OCI-LY7 (cell line): ENCODE data around the gene ZBTB3. TPM values are rescaled to one million over a fixed set of nuclear protein-coding genes. Genes with fewer than 3 reads are reported as not detected.

ENCODE experiments used
- BruUV-seq: library from RNA; stranded (reverse); fragments of 400-500 nt; replicated peaks from 2 replicates; lab custom pipeline; 2021; lab: Mats Ljungman, UMichigan
- CTCF ChIA-PET: fragments of 300-600 bp; sonication (Branson Sonifier 250); formaldehyde crosslinking; loops from one replicate; lab custom pipeline; 2022; ENCODE audit warnings: antibody characterized with exemption; ENCODE audit not compliant: unreplicated experiment; lab: Charles Lee
- POLR2A ChIA-PET: fragments of 300-600 bp; sonication (Branson Sonifier 250); formaldehyde crosslinking; loops from one replicate; lab custom pipeline; 2022; ENCODE audit warnings: antibody characterized with exemption; lab: Charles Lee
- DNase-seq: peaks from one replicate; pipeline ENCODE4 v3.0.0-alpha.2; 2015; ENCODE audit warnings: low spot score
- H2AFZ ChIP-seq: fragments of 200-600 bp; sonication (generic), shearing (Covaris generic); 2 replicates; pipeline ENCODE4 v1.6.1; 2014; ENCODE audit warnings: mild to moderate bottlenecking, antibody characterized with exemption, low read length, moderate library complexity
- H3K27ac ChIP-seq: fragments of 200-600 bp; sonication (generic); 2 replicates; pipeline ENCODE4 v1.5.1; 2014; ENCODE audit warnings: mixed run types, low read depth, mild to moderate bottlenecking, moderate library complexity, low read length, inconsistent platforms; ENCODE audit not compliant: poor library complexity, severe bottlenecking
- H3K36me3 ChIP-seq: fragments of 200-600 bp; sonication (generic); 2 replicates; pipeline ENCODE4 v1.6.1; 2014; ENCODE audit warnings: mild to moderate bottlenecking, antibody characterized with exemption, low read length, moderate library complexity, mixed read lengths; ENCODE audit not compliant: insufficient read depth
- H3K4me1 ChIP-seq: fragments of 200-600 bp; sonication (generic); 2 replicates; pipeline ENCODE4 v1.5.1; 2014; ENCODE audit warnings: mild to moderate bottlenecking, low read length; ENCODE audit not compliant: insufficient read depth, poor library complexity, severe bottlenecking
- H3K4me2 ChIP-seq: fragments of 200-600 bp; sonication (generic); 2 replicates; pipeline ENCODE4 v1.6.1; 2014; ENCODE audit warnings: mild to moderate bottlenecking, low read length
- H3K4me3 ChIP-seq: fragments of 200-600 bp; sonication (generic); 2 replicates; pipeline ENCODE4 v1.5.1; 2014; ENCODE audit warnings: mild to moderate bottlenecking, low read depth, low read length; ENCODE audit not compliant: poor library complexity, severe bottlenecking
- H3K79me2 ChIP-seq: fragments of 200-600 bp; sonication (generic); 2 replicates; pipeline ENCODE4 v1.6.1; 2016; ENCODE audit warnings: low read depth, mild to moderate bottlenecking, low read length, moderate library complexity, mixed read lengths; ENCODE audit not compliant: insufficient read depth
- H3K9me2 ChIP-seq: fragments of 200-600 bp; sonication (generic); 2 replicates; pipeline ENCODE4 v1.6.1; 2016; ENCODE audit warnings: mild to moderate bottlenecking, low read length, mixed read lengths; ENCODE audit not compliant: insufficient read depth
- H3K9me3 ChIP-seq: fragments of 200-600 bp; sonication (generic); 2 replicates; pipeline ENCODE4 v1.6.1; 2014; ENCODE audit warnings: mild to moderate bottlenecking, mixed run types, low read length, mixed read lengths
- H4K20me1 ChIP-seq: fragments of 200-600 bp; sonication (generic); 2 replicates; pipeline ENCODE4 v1.6.1; 2014; ENCODE audit warnings: mild to moderate bottlenecking, antibody characterized with exemption, low read length, moderate library complexity, mixed read lengths; ENCODE audit not compliant: insufficient read depth
- EZH2phosphoT487 ChIP-seq: fragments of 200-600 bp; sonication (generic); IDR thresholded peaks from 2 replicates; pipeline ENCODE4 v1.6.1; 2018; ENCODE audit warnings: low read depth, borderline replicate concordance, mild to moderate bottlenecking, mixed run types, antibody characterized with exemption, low read length, moderate library complexity, mixed read lengths
- intact Hi-C: fragments of 100-400 bp; cut with micrococcal nuclease; formaldehyde crosslinking; loops from one replicate; pipeline ENCODE4 v1.10.0; 2022; ENCODE audit not compliant: unreplicated experiment
- total RNA-seq, 2 experiments: library from RNA; depleted of rRNA in 1 of 2; stranded (reverse); fragments of >200 nt in 1 of 2; shearing (Covaris generic) in 1 of 2; gene quantifications; 2 replicates each; pipeline ENCODE4 v1.2.3, GENCODE V29; 2014 to 2022
- TF ChIP-seq, protein P1 (sequence below): fragments of 200-600 bp; sonication (generic); conservative IDR thresholded peaks from 2 replicates; pipeline ENCODE4 v1.5.1; 2014; ENCODE audit warnings: mild to moderate bottlenecking, antibody characterized with exemption, low read length, moderate library complexity, mixed read lengths

Gene ZBTB3
- total RNA-seq, 2 experiments from 2014 or later, result 11.3 to 11.8 TPM

- ChIA-PET POLR2A (interaction anchor here (0.7 to 1.9 kb wide), 12 partner anchors 10 to 153 kb away, joined by 3 to 15 read pairs (median 6); partner anchors contain the start of genes B3GAT3, C11orf98, CSKMT and GNG3), CTCF (interaction anchor here (1.2 kb wide), 2 partner anchors 11 to 133 kb away, joined by 3 read pairs; no protein-coding TSS in a partner anchor)
- H3K9me3 ChIP-seq, result no peaks in the 10 kb centered on the region
- peaks cover 28% of the 10 kb centered on the region for H3K4me1 ChIP-seq
- TF ChIP-seq EZH2phosphoT487, result no peak
- TF ChIP-seq, protein P1, sequence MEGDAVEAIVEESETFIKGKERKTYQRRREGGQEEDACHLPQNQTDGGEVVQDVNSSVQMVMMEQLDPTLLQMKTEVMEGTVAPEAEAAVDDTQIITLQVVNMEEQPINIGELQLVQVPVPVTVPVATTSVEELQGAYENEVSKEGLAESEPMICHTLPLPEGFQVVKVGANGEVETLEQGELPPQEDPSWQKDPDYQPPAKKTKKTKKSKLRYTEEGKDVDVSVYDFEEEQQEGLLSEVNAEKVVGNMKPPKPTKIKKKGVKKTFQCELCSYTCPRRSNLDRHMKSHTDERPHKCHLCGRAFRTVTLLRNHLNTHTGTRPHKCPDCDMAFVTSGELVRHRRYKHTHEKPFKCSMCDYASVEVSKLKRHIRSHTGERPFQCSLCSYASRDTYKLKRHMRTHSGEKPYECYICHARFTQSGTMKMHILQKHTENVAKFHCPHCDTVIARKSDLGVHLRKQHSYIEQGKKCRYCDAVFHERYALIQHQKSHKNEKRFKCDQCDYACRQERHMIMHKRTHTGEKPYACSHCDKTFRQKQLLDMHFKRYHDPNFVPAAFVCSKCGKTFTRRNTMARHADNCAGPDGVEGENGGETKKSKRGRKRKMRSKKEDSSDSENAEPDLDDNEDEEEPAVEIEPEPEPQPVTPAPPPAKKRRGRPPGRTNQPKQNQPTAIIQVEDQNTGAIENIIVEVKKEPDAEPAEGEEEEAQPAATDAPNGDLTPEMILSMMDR, result no peak; the same call in 1 of the 2 replicates
- H3K79me2 ChIP-seq, result peaks cover 87% of the 10 kb centered on the region
- H2AFZ ChIP-seq, result peak within 1 kb of the TSS; percentile 70; the same call in 1 of the 2 replicates
- peak within 1 kb of the TSS; percentile 97 for H3K4me3 ChIP-seq
- H3K9me2 ChIP-seq, result no peaks in the 10 kb centered on the region
- H3K27ac ChIP-seq, result peak within 1 kb of the TSS; percentile 93
- H3K4me2 ChIP-seq, result peak within 1 kb of the TSS; percentile 80
- intact Hi-C loops, result loop anchor here (2.0 to 10.0 kb wide), 4 partner anchors 56 to 134 kb away; partner anchors contain the start of genes LBHD1, TUT1 and UQCC3
- H4K20me1 ChIP-seq, result peaks cover 29% of the 10 kb centered on the region
- peak; percentile 90 for DNase-seq
- H3K36me3 ChIP-seq, result peaks cover 48% of the 10 kb centered on the region
- TSS peak; percentile 84 for BruUV-seq
Measured at GRCh38 chr11:62728171-62728988, 25.6 kb downstream of the ZBTB3 start, which contains the start of gene TTC9C. TSS of gene TTC9C (plus strand) at chr11:62728486. CDS start at chr11:62728849, 363 bp downstream.

- peak overlapping the region; percentile 70; the same call in 1 of the 2 replicates for H2AFZ ChIP-seq
- intact Hi-C loops, result loop anchor here (1.0 to 10.0 kb wide), 8 partner anchors 21 to 135 kb away; partner anchors contain the start of genes BSCL2, GNG3, LBHD1 and TAF6L
- CTCF ChIA-PET, result interaction anchor here (1.2 kb wide), 1 partner anchor 11 kb away, joined by 3 read pairs; no protein-coding TSS in a partner anchor
- H3K9me3 ChIP-seq, result no peaks in the 10 kb centered on the region
- peaks cover 31% of the 10 kb centered on the region for H4K20me1 ChIP-seq
- no TSS peak for BruUV-seq
- no peak for TF ChIP-seq EZH2phosphoT487
- TF ChIP-seq, protein P1, result no peak
- peaks cover 48% of the 10 kb centered on the region for H3K36me3 ChIP-seq
- peaks cover 88% of the 10 kb centered on the region for H3K79me2 ChIP-seq
- POLR2A ChIA-PET, result interaction anchor here (0.6 to 1.9 kb wide), 23 partner anchors 10 to 155 kb away, joined by 3 to 15 read pairs (median 5); partner anchors contain the start of genes B3GAT3, C11orf98, CSKMT and EEF1G
- H3K4me2 ChIP-seq, result peak overlapping the region; percentile 80
- H3K27ac ChIP-seq, result peak overlapping the region; percentile 93
- no peaks in the 10 kb centered on the region for H3K9me2 ChIP-seq
- DNase-seq, result peak; percentile 99
- peaks cover 28% of the 10 kb centered on the region for H3K4me1 ChIP-seq
- H3K4me3 ChIP-seq, result peak overlapping the region; percentile 97
Measured at GRCh38 chr11:62727872-62728170, 26.1 kb downstream of the ZBTB3 start.
